Measurements from ENCODE around the gene ABCA5. TPM values are rescaled to one million over a fixed set of nuclear protein-coding genes. Genes with fewer than 3 reads are reported as not detected.

Gene ABCA5
- polyA plus RNA-seq, 1 experiment, result 6.5 TPM

GRCh38 chr17:69265873-69266272, 61.1 kb downstream of the ABCA5 start:
- ChIA-PET POLR2A (no interaction called here), CTCF (no interaction called here)

DNA sequence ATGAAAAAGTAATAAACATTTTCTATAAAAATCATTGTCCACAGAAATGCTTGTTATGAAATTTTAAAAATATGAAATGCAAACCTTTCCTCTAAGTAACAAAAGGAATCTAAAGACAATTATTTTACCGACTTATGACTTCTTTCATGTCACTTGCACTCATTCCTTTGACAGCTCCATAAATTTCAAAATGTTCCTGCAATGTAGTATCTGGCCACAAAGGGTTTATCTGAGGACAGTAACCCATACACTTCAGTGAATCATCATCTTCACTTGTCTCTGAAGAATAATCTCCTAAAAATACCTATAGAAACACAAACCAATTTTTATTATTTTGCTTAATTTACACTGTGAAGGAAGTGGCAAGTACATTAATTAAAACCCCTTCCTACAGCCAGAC, 72.7 kb downstream of the ABCA5 start:
- no peaks in the 10 kb centered on the region for H3K36me3 ChIP-seq (ENCODE audit: control insufficient read depth, insufficient read depth, low read length)
- no peak for DNase-seq (ENCODE audit: low read depth)
- ChIA-PET POLR2A (no interaction called here), CTCF (interaction anchor here (1.9 kb wide), 1 partner anchor 477 kb away, joined by 4 read pairs; no protein-coding TSS in a partner anchor)
- H3K27me3 ChIP-seq (ENCODE audit: control insufficient read depth, insufficient read depth, low read length), result no peaks in the 10 kb centered on the region
- TF ChIP-seq, protein P1, sequence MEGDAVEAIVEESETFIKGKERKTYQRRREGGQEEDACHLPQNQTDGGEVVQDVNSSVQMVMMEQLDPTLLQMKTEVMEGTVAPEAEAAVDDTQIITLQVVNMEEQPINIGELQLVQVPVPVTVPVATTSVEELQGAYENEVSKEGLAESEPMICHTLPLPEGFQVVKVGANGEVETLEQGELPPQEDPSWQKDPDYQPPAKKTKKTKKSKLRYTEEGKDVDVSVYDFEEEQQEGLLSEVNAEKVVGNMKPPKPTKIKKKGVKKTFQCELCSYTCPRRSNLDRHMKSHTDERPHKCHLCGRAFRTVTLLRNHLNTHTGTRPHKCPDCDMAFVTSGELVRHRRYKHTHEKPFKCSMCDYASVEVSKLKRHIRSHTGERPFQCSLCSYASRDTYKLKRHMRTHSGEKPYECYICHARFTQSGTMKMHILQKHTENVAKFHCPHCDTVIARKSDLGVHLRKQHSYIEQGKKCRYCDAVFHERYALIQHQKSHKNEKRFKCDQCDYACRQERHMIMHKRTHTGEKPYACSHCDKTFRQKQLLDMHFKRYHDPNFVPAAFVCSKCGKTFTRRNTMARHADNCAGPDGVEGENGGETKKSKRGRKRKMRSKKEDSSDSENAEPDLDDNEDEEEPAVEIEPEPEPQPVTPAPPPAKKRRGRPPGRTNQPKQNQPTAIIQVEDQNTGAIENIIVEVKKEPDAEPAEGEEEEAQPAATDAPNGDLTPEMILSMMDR (IDR thresholded peaks at IDR 0.05; ENCODE audit: insufficient read depth, low read depth, low read length), result no peak
- no peak overlapping the region for H3K4me3 ChIP-seq (ENCODE audit: low read depth, low read length)

More at GRCh38 chr17:69265873-69266272, 61.1 kb downstream of the ABCA5 start:
- Histone ChIP-seq H3K27me3 (ENCODE audit: control insufficient read depth, insufficient read depth, low read length) (no peaks in the 10 kb centered on the region), H3K4me3 (ENCODE audit: low read depth, low read length) (no peak overlapping the region), H3K36me3 (ENCODE audit: control insufficient read depth, insufficient read depth, low read length) (no peaks in the 10 kb centered on the region)
- TF ChIP-seq, protein P1 (IDR thresholded peaks at IDR 0.05; ENCODE audit: insufficient read depth, low read depth, low read length), result no peak
- DNase-seq (ENCODE audit: low read depth), result no peak

DNA sequence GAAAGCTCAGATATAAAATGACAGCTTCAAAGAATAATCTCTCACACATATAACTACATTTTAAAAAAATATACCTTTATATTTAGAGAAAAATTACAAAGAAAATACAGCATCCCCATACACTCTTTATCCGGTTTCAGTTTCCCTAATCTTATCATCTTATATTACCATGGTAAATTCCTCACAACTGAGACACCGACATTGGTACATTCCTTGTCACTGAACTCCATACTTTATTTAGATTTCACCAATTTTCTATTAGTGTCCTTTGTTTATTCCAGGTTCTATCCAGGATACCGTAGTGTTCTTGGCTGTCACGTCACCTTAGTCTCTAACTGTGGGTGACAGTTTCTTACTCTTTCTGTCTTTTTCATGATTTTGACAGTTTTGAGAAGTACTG, 76.3 kb downstream of the ABCA5 start:
- H3K27me3 ChIP-seq (ENCODE audit: control insufficient read depth, insufficient read depth, low read length), result no peaks in the 10 kb centered on the region
- no peaks in the 10 kb centered on the region for H3K36me3 ChIP-seq (ENCODE audit: control insufficient read depth, insufficient read depth, low read length)
- TF ChIP-seq, protein P1 (IDR thresholded peaks at IDR 0.05; ENCODE audit: insufficient read depth, low read depth, low read length), result no peak
- DNase-seq (ENCODE audit: low read depth), result no peak
- CTCF ChIA-PET, result interaction anchor here (0.6 to 1.7 kb wide), 3 partner anchors 456 to 474 kb away, joined by 3 to 4 read pairs (median 3); no protein-coding TSS in a partner anchor
- POLR2A ChIA-PET, result no interaction called here
- H3K4me3 ChIP-seq (ENCODE audit: low read depth, low read length), result no peak overlapping the region

DNA sequence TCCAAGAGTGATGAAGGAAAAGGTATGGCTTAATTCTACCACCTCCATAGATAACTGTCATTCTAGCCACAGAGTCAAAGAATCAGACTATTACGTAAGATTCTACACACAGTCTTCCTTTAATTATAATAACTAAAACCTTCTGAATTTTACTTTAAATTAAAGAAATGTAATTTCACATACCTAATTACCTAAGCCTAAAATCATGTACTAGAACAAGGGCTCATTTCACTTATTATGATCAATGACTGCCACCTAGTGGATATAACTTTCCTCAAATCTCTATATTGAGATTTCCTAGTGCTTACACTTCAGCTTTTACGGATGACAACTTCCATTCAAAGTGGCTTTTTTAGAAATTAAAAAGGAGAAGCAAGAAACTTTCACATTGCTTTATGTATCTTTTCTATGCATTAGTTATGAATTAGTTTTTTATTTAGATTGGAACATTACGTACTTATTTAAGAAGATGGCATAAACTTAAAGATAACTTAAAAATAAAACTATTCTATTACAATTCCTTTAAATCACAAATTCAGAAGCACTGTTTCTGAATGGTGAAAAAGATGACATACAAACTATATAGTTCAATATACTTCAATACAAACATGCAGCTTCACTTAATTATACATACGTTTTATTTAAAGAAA, 80.1 kb downstream of the ABCA5 start:
- no peaks in the 10 kb centered on the region for H3K36me3 ChIP-seq (ENCODE audit: control insufficient read depth, insufficient read depth, low read length)
- POLR2A ChIA-PET, result no interaction called here
- no peak overlapping the region for H3K4me3 ChIP-seq (ENCODE audit: low read depth, low read length)
- DNase-seq (ENCODE audit: low read depth), result no peak
- CTCF ChIA-PET, result interaction anchor here (0.6 to 7.8 kb wide), 10 partner anchors 9 to 476 kb away, joined by 3 to 44 read pairs (median 3); no protein-coding TSS in a partner anchor
- no peaks in the 10 kb centered on the region for H3K27me3 ChIP-seq (ENCODE audit: control insufficient read depth, insufficient read depth, low read length)
- TF ChIP-seq, protein P1 (IDR thresholded peaks at IDR 0.05; ENCODE audit: insufficient read depth, low read depth, low read length), result peak; percentile 53

DNA sequence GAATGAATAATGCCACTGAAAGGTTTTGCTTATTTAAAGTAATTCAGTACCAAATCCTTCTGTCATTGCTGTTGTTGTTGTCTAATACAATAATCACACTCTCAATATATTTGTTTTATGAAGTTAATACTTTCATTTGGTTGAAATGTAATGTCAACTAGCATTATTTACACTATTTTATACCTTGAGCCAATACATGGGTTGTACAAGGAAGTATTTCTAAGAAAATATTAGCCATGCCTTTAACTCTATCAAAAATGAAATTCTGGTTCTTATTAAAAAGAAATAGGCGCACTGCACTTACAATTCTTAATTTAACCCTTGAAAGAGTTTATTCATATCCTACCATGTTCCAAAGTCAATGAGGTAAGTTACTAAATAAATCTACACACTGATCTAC, 80.7 kb downstream of the ABCA5 start:
- POLR2A ChIA-PET, result no interaction called here

More for the DNA sequence above, 80.7 kb downstream of the ABCA5 start:
- no peak overlapping the region for H3K4me3 ChIP-seq (ENCODE audit: low read depth, low read length)
- DNase-seq (ENCODE audit: low read depth), result no peak
- H3K36me3 ChIP-seq (ENCODE audit: control insufficient read depth, insufficient read depth, low read length), result no peaks in the 10 kb centered on the region
- CTCF ChIA-PET, result interaction anchor here (1.2 to 7.8 kb wide), 5 partner anchors 428 to 475 kb away, joined by 3 to 44 read pairs (median 6); no protein-coding TSS in a partner anchor
- TF ChIP-seq, protein P1 (IDR thresholded peaks at IDR 0.05; ENCODE audit: insufficient read depth, low read depth, low read length), result no peak
- H3K27me3 ChIP-seq (ENCODE audit: control insufficient read depth, insufficient read depth, low read length), result no peaks in the 10 kb centered on the region

All from BJ (cell line).